NOMO-1 treated with DMSO at 0.1 percent for 48 hours (cell line): ENCODE results near the gene CCDC6.
"Not testable (repeated sequence)": the region's sequence is repeated elsewhere in the genome, so short reads cannot be mapped to it uniquely, and the experiment has no call there.

Experiments
- DNase-seq: peaks from one replicate; lab custom pipeline; 2025; ENCODE audit not compliant: unreplicated experiment; lab: John Stamatoyannopoulos, UW

Gene CCDC6

DNA sequence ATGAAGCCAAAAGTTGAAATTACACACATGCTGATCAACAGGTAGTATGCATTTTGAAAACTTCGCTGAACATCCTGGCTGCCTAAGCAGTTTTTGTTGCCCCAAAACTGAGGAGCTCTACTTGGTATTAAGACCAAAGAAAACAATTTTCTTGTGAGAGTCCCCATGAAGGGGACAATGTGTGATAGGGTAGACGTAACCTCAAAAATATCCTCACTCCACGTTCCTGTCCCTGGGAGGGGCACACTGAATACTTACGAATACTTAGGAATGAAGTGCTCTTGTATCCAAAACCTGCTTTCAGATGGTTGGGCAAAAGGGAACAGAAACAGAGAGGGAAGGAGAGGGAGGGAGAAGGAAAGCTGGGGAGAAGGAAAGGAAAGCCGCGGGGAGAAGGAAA lies 24.7 kb downstream of the CCDC6 start:
- DNase-seq, result no peak

- no peak for DNase-seq
Measured at GRCh38 chr10:59880971-59881510, 25.3 kb downstream of the CCDC6 start.

- no peak for DNase-seq
Measured at GRCh38 chr10:59880019-59880717, 26.2 kb downstream of the CCDC6 start.

DNA sequence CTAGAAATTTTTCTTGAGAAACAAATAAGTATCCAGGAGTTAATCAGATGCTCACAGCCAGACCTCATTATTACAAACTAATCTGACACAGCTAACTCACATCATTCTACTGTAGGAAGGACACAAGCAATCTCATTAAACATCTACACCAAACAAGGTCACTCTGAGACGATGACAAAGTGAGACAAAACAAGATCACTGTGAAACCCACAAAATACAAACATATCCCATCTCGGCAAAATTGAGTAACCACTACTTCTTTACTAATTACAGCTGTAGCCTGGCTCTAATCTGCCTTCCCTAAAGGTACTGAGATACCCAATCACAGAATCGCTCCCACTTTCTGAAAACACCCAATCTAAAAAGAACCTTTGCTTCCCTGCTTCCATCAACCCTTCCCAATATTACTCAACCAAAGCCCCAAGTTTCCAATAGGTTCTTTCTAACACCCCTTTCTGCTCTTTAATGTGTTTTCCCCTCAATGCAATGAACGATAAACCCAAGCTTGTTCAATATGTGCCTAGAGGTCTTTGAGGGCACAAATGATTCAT lies 26.9 kb downstream of the CCDC6 start:
- DNase-seq, result peak; percentile 20

GRCh38 chr10:59878915-59879314 lies 27.4 kb downstream of the CCDC6 start:
- no peak for DNase-seq

DNA sequence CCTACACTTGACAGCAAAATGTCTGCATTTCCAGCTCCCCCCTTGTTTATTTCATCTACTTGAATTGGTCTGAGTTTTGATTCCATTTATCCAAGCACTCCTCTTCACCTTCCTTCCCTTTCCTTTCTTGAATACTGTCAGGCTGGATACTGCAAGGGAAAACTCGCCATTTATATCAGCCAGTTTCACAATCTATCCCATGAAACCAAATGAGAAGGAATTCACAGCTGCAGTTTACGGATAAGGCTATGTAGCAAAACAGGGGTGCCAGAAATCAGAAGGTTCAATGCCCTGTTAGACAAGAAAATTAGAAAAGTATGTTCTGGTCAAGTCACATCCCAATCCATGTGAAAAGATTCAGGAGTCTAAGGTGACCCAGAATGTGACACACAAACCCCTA lies 28.1 kb downstream of the CCDC6 start:
- no peak for DNase-seq

- DNase-seq, result no peak
Measured at GRCh38 chr10:59877191-59877671, 29.1 kb downstream of the CCDC6 start.

DNA sequence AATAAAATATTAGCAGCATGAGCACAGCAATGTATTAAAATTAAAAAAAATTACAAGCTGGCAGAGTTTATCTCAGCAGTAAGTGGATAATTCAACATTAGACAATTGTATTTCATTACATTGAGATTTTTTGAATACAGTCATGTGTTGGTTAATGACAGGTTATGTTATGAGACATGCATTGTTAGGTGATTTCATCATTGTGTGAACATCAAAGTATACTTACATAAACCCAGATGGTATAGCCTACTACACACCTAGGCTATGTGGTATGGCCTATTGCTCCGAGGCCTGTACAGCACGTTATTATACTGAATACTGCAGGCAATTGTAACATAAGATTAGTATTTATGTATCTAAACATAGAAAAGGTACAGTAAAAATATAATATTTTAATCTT lies 29.7 kb downstream of the CCDC6 start:
- no peak for DNase-seq

DNA sequence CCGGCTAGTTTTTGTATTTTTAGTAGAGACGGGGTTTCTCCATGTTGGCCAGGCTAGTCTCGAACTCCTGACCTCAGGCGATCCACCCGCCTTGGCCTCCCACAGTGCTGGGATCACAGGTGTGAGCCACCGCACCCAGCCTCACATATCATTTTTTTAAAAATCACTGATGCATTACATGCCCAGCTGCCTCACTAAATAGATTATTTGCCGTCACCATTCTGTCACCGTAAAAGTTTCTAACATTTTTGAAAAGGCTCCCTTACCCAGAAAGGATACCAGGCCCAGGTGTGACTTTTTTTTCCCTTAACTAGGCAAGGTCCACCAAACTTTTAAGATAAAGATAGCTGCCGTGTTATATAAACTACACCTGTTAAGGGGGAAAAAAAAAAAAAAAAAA lies 30.1 kb downstream of the CCDC6 start:
- not testable (repeated sequence) for DNase-seq

DNA sequence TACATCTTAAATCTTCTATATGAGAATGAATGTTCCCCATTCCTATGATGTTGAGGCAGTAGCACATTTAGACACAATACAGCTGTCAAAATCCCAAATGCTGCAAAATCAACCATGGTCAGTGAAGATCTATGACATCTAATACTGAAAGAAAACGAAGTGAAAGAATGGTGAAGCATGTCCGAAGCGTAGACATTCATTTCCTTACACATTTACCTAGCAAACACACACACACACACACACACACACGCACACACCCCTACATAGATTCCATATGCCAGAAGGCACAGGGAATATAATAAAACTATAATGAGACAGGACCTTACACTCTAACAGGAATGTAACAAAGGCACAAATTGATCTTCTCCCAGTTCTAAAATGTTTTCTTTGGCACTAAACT lies 32.5 kb downstream of the CCDC6 start:
- no peak for DNase-seq

DNA sequence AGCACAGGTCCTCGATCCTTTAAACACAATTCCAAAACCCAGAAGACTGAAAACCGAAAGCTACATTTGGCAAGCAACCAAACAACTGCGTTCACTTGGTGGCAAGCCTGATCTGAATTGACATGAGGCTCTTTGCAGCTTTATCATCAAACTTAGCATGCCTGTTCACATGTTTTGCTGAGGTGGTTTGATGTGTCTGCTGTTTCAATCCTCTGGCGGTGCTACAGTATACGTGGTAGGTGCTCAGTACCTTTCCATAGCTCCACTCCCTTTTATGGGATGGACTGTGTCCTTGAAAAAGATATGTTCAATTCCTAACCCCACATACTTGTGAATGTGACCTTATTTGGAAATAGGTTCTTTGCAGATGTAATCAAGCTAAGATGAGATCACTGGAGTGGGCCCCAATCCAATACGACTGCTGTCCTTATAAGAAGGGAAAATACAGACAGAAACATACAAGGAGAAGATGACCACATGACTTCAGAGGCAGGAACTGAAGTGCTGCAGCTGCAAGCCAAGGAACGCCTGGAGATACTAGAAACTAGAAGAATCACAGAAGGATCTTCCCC lies 33.4 kb downstream of the CCDC6 start:
- DNase-seq, result no peak

DNA sequence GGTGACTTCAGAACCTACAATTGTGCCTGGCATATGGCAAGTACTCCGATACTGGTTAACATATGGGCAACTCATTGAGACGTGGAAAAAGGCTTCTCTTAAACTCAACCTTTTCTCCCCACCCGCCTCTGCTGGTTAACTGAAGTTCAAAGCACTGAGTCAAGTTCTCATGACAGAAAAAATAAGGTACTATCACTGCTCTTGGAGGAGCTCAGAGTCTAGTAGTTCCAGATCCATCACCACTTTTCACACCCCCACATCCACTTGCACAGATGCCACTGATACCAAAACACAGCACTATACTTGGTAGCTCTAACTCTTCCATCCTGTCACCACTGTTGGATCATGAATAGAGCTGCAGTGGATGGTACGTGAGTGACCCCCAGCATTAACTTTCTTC lies 36.2 kb downstream of the CCDC6 start:
- no peak for DNase-seq

- no peak for DNase-seq
Measured at GRCh38 chr10:59869594-59869940, 36.8 kb downstream of the CCDC6 start.

DNA sequence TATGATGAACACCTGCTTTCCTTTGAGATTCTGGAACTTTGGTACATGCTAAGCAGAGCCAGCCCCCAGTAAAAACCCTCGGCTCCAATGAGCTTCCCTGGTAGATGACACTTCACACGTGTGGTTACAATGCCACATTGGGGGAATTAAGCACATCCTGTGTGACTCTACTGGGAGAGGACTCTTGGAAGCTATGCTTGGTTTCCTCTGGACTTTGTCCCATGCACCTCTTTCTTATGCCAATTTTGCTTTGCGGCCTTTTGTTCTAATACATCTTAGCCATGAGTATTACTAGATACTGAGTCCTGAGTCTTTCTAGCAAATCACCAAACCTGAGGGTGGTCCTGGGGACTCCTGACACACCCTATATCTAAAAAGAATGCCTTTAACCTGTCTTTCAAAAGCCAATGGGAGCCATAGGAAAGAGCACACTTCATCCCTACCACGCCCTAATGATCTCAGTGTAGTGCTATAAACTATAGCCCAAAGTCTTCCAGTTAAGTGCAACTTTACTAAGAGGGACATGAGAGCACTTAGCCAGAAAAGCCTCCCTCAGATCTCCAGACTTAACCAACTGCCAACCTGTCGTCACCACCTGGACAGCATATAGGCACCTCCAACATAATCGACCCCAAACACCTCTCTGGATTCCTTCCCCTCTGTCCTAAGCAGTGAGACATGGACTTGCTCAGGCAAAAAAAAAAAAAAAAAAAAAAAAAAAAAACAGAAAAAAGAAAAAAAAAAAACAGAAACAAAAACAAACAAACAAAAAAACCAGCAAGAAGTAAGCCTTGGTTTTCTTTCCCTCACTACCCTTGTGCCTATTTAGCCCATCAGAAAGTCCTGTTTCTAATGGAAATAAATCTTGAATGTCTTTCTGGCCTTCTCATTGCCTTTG lies 37.4 kb downstream of the CCDC6 start:
- DNase-seq, result no peak

GRCh38 chr10:59867590-59867989 lies 38.8 kb downstream of the CCDC6 start:
- DNase-seq, result no peak

- peak; percentile 12 for DNase-seq
Measured at GRCh38 chr10:59865101-59865500, 41.3 kb downstream of the CCDC6 start.

DNA sequence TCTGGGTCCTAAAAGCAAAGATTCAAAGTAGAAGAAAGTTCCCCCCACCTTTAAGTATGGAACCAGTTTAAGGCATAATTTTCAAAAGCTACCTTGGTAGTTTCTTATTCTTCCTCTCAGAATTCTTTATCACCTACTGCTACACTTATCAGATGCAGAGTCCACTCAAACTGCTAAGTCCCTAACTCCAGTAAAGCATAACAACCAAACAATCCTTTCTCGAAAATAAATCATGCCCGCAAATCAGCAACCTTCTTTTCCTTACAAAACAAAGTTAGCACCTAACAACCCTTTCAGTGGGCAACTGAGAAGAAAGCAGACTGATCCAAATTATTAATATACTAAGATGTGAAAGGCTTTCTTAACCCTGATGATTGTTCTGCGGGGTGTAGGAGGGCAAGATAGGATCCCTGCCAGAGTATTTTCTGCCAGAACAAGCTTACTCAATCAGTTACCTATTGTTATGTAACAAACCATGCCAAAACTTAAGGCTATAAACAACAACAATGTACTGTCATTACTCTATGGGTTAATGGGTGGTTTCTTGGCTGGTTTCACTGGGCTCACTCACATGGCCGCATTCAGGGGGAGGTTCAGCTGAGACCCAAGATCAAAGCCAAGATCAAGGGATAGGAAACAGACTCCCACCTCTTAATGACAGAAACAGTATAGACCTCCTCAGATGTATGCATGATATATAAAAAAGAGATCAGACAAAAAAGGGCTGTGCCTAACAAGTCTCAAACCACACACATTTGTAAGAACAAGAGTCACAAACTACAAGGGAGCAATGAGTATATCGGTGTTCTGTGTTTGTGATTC lies 42.0 kb downstream of the CCDC6 start:
- no peak for DNase-seq

GRCh38 chr10:59859570-59859969 lies 46.8 kb downstream of the CCDC6 start:
- no peak for DNase-seq

DNA sequence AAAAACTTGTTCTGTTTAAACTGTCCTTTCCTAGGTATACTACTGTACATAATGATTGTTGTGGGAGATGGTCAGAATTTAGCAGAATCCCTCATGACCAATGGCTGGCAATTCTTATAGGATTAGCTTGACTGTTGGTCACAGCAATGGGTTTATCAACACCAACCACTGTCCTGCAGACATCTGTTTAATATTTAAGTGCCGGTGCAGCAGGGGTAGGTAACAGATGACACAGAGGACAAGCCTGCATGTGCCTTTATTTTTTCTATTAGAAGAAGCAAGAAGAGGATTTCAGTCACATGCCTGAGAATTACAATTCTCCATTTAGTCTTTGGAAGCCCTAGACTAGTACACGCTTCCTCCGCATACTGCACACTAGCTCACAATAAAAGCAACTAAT lies 48.4 kb downstream of the CCDC6 start:
- DNase-seq, result no peak

DNA sequence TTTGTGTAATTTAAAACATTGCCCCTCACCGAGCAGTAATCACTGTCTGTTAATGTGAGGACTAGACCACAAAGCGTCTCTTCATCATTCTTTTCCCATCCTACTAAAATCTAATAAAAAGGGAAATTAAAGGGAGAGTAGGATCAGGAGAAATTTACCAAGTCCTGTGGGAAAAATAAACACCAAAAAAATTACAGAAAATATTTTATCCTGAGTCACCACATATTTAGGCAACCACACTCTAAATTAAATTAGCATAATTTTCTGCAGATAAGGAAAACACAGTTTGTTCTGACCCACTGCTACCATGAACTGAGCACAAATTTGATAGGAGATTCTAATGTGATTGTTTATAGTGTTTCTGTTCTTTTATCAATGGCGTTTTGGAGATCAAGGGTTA lies 49.3 kb downstream of the CCDC6 start:
- DNase-seq, result no peak

DNA sequence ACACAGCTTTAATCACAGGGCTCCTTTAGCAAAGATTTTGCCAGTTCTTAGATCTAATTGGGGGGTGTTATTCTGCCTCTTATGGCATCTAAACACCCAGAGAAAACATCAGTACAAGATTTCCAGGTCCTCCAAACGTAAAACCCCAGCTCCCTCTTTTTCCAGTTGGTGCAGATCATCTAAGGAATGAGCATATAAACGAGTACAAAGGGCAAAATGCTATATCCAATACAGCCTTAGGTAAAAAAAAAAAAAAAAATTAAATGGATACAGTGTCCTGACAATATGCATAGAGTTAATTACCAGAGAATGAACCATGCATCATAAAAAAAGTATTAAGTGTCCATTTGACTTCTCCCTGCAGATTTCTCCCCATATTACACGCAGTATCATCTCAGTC lies 50.3 kb downstream of the CCDC6 start:
- DNase-seq, result no peak
